DMS53 treated with DMSO at 0.1 percent for 48 hours (cell line): ENCODE data around the gene SSBP4.
A peak's percentile ranks its signal among the peaks of the same experiment; 100 is the strongest.
"Not testable (repeated sequence)": the region's sequence is repeated elsewhere in the genome, so short reads cannot be mapped to it uniquely, and the experiment has no call there.

Source experiments
- DNase-seq: peaks from one replicate; lab custom pipeline; 2025; ENCODE audit not compliant: unreplicated experiment; lab: John Stamatoyannopoulos, UW

The SSBP4 gene

DNA sequence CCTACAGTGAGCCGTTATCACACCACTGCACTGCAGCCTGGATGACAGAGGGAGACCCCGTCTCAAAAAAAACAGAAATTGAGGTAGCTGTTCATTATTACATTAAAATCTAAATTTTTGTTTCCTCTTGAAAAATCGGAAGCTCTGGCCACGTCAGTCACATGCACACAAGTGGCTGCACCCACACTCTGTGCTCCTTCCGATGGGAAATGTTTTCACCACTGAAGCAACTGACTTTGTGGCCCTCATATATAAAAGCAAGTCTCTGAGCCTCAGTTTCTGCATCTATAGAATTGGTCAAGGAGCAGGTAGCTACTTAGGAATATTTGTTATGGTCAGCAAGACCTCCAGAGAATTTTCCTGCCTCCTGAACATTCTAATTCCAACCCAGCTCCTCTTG lies 26.3 kb upstream of the SSBP4 start:
- DNase-seq, result no peak

DNA sequence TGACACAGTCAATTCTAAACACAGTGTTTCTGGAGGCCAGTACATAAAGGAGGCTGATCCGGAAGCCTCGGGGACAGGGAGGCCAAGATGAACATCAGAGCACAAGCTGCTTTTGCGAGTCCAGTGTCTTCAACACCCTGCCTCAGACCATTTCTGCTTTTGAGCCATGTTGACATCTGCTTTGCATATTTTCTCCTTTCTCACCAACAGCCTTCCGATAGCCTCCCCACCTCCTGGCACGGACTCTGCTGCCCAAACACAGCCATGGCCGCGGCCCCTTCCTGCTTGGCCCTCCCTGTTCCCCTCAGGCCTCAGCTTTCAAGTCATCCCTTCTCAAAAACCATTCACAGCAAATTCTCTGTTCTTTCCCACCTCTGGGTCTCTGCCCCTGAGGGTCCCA lies 25.4 kb upstream of the SSBP4 start:
- DNase-seq, result no peak

DNA sequence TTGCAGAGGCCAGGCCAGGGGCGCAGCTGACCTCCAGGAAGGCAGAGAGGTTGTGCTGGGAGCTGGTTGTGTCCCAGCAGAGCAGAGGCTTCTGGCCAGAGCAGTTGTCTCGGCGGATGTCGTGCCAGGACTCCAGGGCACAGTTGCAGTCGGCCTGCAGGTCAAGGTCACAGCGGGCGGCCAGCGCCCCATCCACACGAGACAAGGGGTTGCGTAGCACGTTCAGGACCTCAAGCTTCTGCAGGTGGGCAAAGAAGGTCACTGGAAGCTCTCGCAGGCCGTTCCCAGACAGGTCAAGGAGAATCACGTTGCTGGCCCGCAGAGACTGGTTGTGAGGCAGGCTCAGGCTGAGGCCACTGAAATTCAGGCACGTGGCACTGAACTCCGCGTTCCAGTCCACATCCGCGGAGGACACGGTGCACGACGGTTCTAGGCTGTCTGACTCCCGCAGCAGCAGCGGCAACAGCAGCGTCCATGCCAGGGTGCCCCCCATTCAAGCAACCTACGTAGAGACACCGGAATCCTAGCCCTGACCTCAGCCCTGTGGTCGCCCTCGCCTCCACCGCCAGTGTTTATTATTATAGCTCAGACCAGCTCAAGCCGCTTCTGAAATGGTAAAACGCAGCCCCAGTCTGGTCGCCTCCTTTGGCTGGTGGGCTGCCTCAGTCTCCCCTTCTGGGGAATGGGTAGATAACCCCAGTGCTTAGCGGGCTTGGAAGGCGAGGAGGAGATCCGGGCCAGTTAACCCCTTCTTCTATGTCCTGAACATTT lies 22.5 kb upstream of the SSBP4 start:
- no peak for DNase-seq

DNA sequence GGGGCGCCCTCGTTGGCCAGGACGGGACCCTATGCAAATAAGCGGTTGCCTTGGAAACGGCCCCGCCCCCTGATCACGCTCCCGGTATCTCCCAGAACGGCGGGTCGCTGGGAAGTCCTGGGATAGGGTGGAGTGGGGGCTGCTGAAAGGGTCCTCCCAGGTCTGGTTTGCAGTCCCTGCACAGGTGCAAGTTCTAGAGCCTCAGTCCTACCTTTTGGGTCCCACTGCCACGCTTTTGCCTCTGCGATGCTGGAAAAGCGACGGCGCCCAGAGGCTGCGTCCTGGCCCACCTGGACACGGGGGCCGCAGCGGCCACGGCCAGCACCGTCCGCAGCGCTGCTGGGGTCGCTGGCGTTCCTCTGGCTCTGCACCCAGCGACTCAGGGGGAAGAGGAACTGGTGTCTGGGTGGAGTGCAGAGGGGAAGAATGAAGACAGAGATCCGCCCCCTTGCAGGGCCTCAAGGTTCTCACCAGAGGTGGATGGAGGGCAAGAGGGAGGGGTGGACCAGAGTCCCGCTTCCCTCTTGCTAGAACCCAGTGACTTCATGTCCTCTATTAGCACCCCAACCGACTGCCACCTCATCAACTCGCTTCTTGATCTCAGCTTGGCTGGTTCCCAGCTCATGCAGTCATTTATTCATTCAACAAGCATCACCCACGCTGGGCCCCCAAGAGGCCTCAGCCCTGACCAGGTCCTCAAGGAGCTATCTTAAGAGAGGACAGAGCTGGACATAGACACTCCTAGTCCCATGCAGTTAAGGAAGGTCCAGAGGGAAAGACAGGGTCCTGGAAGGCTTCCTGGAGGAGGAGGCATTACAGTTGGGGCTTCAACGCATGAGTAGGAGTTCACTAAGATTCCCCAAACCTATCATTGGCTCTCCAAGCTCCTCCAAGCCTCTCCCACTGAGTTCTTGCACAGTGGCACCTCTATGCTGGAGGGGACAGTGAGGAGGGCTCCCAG lies 21.7 kb upstream of the SSBP4 start, which contains the start of gene LRRC25:
Gene LRRC25 (minus strand): TSS at position 381 of the 961 bp plus-strand sequence. CDS start 659 bp downstream, outside the sequence.
- no peak for DNase-seq

DNA sequence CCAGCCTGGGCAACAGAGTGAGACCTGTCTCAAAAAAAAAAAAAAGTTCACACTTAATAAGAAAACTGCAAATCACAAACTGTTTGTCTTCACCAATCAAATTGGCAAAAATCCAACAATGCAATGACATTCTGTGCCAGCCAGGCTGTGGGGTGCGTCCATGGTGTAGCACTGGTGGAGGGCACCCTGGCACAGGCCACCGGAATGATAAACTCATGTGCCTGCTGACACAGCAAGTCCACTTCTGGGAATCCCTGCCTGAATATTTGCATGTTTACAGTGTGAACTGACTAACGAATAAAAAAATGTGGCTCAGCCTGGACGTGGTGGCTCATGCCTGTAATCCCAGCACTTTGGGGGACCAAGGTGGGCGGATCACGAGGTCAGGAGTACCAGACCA lies 20.2 kb upstream of the SSBP4 start:
- DNase-seq, result no peak

DNA sequence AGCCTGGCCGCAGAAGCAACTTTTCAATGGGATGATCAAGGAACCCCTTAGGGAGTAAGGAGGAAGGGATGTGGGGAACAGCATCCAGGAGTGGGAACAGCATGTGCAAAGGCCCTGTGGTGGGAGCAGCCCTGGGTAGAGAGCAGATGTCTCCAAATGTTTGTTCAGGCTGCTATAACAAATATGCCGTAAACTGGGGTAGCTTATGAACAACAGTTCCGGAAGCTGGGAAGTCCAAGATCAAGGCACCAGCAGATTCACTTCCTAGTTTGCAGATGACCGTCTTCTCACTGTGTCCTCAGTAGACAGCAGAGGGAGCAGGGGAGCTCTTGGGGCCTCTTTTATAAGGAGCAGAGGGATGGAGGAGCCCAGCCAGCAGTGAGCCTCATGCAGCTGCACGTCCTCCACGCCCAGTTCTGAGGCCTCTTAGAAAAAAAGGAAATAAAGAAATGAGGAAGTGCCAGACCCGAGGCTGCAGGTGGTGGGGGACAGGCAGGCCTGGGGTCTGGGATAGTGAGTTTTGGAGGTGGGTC lies 17.6 kb upstream of the SSBP4 start:
- DNase-seq, result no peak

DNA sequence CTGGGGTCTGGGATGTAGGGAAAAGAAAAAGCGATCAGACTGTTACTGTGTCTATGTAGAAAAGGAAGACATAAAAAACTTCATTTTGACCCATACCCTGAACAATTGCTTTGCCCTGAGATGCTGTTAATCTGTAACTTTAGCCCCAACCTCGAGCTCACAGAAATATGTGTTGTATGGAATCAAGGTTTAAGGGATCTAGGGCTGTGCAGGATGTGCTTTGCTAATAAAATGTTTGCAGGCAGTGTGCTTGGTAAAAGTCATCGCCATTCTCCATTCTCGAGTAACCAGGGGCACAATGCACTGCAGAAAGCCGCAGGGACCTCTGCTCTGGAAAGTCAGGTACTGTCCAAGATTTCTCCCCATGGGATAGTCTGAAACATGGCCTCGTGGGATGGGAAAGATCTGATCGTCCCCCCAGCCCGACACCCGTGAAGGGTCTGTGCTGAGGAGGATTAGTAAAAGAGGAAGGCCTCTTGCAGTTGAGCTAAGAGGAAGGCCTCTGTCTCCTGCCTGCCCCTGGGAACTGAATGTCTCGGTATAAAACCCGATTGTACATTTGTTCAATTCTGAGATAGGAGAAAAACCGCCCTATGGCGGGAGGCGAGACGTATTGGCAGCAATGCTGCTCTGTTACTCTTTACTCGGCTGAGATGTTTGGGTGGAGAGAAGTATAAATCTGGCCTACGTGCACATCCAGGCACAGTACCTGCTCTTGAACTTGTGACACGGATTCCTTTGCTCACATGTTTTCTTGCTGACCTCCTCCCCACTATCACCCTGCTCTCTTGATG lies 16.5 kb upstream of the SSBP4 start:
- not testable (repeated sequence) for DNase-seq

DNA sequence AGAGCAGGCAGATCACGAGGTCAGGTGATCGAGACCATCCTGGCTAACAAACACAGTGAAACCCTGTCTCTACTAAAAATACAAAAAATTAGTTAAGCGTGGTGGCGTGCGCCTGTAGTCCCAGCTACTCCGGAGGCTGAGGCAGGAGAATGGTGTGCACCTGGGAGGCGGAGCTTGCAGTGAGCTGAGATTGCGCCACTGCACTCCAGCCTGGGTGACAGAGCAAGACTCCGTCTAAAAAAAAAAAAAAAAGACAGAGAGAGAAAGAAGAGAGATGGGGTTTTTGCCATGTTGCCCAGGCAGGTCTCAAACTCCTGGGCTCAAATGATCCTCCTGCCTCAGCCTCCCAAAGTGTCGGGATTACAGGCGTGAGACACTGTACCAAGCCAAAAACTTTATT lies 13.4 kb upstream of the SSBP4 start:
- not testable (repeated sequence) for DNase-seq

DNA sequence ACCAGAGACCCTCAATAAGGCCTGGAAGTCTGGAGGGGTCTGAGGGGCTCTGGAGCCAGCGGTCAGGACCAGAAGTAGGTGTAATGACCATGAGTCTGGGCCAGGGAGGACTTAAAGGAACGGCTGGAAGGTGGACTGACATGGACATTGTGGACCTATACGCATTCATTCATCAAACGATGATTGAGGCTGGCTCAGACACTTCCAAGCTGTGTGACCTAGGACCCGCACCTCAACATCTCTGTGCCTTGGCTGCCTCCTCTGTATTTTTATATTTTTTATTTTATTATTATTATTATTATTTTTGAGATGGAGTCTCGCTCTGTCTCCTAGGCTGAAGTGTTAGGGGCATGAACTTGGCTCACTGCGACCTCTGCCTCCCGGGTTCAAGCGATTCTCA lies 12.4 kb upstream of the SSBP4 start:
- DNase-seq, result no peak

DNA sequence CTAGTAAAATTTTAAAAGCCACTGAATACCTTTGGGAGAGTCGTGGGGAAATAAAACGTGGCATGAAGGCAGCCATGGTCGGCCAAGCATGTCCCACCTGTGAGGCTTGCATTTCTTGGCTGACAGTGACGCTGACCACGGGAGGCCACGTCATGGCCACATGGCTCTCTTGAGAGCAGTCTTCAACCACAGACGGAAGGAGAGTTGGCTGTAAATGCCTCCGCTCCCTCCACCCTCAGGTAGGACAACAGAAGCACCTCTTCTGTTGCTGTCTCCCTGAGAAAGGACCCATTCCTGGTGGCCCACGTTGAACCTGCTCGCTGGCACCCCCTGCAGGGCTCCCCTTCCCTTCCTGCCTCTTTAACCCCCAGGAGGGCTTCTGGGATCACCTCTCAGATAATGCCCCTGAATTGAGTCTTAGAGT lies 11.1 kb upstream of the SSBP4 start:
- no peak for DNase-seq

DNA sequence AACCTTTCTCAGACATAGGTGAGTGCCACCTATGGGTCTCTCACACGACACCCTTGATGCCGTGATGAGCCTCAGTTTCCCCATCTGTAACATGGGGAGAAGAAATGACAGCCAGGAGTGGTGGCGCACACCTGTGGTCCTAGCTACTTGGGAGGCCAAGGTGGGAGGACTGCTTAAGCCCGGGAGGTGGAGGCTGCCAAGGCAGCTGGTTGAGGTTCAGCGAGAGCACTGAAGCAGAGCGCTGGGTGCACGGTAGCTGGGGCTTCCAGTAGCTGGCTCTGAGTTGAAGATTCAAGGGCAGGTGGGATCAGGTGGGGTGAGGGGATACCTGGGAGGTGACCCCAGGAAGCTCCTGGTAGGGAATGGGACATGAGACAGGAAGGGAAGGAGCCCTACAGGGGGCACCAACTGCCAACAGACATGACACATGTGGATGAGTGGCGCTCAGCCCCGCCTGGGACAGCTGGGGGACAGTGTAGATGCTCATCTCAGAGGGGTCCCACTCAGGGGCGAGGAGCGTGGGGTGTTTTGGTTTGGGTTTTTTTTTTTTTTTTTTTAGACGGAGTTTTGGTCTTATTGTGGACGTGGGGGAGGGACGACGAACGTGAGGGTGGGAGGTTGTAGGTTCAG lies 6.5 kb upstream of the SSBP4 start:
- DNase-seq, result no peak

DNA sequence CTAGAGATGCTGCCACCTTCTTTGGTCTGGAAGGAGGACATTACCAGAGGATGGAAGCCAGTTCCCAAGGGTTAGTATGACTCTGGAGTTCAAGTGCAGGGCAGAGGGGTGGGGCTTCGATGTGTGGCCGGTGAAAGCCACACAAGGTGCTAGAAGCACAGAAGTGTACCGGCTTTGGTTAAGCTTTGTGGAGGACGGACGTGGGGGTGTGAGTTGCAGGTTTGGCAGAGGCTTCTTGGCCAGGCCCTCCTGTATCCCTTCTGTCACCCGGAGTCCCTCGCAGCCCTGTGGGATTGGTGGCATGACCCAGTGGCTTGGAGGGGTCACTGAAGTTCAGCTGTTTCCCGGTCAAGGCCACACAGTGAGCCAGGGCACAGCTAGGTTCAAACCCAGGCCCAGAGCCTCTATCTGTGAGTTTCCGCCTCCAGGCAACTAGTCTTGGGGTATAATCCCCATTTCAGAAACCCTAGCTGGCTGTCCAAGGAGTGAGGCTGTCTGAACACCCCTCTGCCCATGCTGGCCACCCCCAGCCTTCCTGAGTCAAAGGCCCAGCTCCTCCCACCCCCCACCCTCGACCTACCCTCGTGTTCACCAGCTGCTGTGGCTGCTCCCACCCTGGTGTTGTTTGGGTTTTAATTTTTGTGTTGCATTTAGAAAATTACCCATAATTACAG lies 4.6 kb upstream of the SSBP4 start:
- no peak for DNase-seq

DNA sequence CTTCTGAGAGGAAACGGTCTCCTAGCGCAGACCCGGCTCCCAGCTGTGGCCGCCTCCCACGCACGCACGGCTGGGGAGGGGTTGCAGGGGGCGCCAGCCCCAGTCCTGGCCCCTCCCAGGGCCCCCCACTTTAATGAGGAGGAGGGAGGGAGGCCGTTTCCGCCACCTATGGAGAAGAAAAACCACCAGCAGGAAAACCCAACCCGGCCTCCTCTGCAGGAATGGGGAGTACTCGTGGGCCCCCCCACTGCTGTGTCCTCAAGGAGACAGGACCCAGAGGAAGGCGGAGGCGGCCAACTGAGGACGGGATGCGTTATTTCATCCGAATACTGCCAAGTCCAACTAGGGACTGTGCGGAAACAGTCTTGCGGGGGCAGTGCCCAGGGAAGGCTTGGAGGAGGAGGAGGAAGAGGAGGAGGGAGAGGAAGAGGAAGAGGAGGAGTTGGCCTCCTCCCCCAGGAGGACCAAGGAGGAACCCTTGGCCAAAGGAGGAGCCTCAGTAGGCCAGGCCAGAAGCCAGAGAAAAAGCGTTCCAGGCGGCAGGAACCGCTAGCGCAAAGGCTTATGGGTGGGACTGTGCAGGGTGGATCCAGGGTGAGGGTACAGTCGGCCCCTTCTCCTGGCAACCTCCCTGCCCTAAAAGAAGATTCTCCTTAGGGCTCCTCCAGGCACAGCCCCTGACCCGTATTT lies 3.9 kb upstream of the SSBP4 start:
- DNase-seq, result no peak

DNA sequence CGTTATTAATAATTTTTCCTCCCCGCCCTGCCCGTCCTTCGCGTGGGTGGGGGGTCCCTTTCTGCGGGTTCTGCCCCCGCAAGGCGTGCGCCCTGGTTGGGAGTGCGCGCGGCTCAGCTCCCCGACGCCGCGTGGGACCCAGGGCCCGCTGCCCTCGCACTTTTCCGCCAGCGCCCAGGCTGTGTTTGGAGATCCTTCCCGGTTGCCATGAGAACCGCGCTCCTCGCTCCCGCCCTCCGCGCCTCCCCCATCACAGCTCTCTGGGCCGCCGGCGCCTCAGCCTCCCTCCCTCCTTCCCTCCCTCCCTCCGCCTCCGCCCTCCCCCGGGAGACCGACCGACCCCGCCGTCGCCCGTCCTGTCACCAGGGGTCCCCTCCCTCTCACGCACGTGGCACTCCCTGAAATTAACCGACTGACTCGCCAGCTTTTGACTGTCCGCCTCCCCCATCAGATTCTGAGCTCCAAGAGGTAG lies 2.4 kb upstream of the SSBP4 start:
- DNase-seq, result peak; percentile 43

DNA sequence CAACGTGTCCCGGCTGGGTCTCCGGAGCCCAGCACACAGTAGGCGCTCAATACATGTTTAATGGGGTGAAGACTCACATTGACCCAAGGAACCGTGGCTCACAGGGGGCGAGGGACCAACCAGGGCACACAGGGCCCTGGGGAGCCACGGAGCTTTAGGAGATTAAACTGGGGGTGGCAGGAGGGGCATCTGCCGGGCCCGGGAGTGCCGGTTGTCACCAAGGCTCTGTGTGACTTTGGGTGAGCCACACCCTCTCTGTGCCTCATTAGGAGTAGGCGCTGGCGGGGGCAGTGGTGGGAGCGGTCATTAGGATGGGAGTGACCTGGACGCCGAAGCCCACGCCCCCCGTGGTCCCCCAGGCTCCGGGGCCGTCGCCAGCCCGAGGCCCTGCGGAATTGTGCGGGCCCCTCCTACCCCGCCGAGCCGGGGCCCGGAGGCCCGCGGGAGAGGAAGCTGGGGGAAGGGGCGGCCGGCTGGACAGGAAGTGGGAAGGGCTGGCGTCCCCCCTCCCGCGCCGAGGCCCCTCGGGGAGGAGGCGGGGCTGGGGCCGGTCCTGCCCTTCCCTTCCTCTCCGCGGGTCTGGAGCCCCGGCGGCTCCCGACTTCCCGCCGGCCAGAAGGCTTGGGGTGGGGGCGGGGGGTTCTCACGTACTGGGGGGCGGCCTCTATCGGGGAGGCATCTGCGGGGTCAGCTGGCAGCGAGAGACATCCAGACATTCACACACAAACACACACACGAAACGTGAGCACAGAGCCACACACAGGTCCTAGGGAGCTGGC lies 1.8 kb upstream of the SSBP4 start:
- peak; percentile 52 for DNase-seq

DNA sequence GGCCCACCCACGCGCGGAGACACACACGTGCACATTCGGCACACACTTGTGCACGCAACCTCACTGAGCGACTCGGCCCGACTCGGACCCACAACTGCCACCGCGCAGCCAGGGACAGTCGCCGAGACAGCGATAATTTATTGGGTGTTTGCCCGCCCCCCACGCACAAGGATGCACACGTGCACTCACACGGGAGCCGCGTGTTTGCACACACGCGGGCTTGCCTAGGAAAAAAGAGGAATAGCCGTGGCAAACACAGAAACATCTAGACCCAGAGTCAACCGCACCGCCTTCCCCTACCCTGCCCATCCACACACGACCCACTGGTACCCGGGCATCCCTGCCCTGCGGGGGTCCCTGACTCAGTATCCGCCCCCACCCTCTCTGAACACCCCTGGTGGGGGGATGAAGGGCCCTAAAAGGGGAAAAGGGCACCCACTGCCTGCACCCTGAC lies 1.1 kb upstream of the SSBP4 start:
- DNase-seq, result no peak

DNA sequence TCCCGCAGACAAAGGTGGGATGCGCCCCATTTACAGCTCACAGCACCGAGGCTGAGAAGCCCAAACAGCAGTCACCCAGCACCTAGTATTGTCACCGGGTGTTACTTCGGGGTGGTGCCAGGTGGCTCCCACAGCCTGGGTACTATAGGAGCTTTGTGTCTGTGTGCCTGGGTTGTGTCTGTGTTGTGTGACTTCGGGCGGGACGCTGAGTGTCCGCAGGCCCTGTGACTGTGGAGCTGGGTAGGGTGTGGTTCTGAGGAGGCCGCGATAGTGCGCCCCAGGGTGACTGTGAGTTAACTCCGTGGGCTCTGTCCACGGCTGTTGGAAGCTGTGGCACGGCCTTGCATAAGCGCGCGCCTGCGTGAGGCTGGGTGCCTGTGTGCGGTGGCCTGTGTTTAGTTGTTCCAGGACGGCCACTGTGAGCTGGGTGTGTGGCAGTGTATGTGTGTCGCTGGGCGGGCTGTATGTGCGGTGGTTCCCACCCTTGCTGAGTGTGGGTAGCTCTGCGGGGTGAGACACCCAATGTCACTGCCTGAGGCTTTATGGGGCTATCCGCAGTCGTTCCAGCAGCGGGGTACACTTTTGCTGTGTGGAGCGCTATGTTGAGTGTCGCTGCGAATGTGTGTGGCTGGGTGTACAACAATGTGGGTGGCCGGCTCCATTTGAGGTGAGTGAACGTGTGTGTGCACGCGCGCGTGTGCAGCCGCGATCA lies 559 bp upstream of the SSBP4 start:
- DNase-seq, result peak; percentile 40
